K562 (cell line): Measurements from ENCODE around the gene AKAP13. TPM values are rescaled to one million over a fixed set of nuclear protein-coding genes. Genes with fewer than 3 reads are reported as not detected.

Source experiments
- ATAC-seq: fragments of 200-7000 bp; cut with Tn5 transposase; 3 replicates; pipeline ENCODE4 v1.9.1; 2020; ENCODE audit warnings: moderate library complexity
- BruUV-seq: library from RNA; stranded (reverse); fragments of 400-500 nt; replicated peaks from 2 replicates; lab custom pipeline; 2021; lab: Mats Ljungman, UMichigan
- CTCF ChIA-PET: fragments of 300-600 bp; formaldehyde crosslinking; extraction: SDS; loops from one replicate; lab custom pipeline; 2021; ENCODE audit warnings: low intra/inter-chr PET ratio; lab: Yijun Ruan, JAX
- POLR2A ChIA-PET: fragments of 300-600, 350-650 bp; sonication (Branson Sonifier 250); formaldehyde crosslinking; extraction: SDS; loops from one replicate; lab custom pipeline; 2021; ENCODE audit warnings: antibody characterized with exemption, inconsistent platforms; lab: Yijun Ruan, JAX
- DNase-seq, 4 experiments: peaks; one replicate each; pipeline versions ENCODE4 v3.0.0 to v3.0.0-alpha.2; 2011 to 2018; ENCODE audit warnings: low spot score in 3 of 4, mixed read lengths in 3 of 4; ENCODE audit errors: extremely low read depth in 1 of 4
- FAIRE-seq: peaks from 2 replicates; lab custom pipeline; 2011; peaks lifted over from hg19 to GRCh38; lab: Jason Lieb, UNC
- H2AFZ ChIP-seq: 2 replicates; pipeline ENCODE4 v1.6.0; 2011; ENCODE audit warnings: low read depth, low read length, control low read depth, inconsistent platforms
- H3K27ac ChIP-seq: fragments of 200-600 bp; 3 replicates; pipeline ENCODE4 v1.8.0; 2011; ENCODE audit warnings: low read depth, mild to moderate bottlenecking, control low read depth, inconsistent platforms, low read length, moderate library complexity, mixed read lengths; ENCODE audit errors: extremely low read depth
- H3K27me3 ChIP-seq, 2 experiments: fragments of 300-600 bp in 1 of 2; 2 replicates in 1 of 2; 3 replicates in 1 of 2; pipeline versions ENCODE4 v1.6.0 to v1.8.0; 2011; ENCODE audit warnings: inconsistent platforms in 2 of 2, low read length in 2 of 2, mild to moderate bottlenecking in 1 of 2, mixed read lengths in 1 of 2, moderate library complexity in 1 of 2; ENCODE audit not compliant: control insufficient read depth in 2 of 2, insufficient read depth in 2 of 2
- H3K36me3 ChIP-seq: fragments of 300-600 bp; 3 replicates; pipeline ENCODE4 v1.8.0; 2011; ENCODE audit warnings: mild to moderate bottlenecking, low read length, inconsistent platforms; ENCODE audit not compliant: control insufficient read depth, insufficient read depth
- H3K4me1 ChIP-seq, 2 experiments: fragments of 200-600 bp in 1 of 2; replicated peaks in 1 of 2; 2 replicates in 1 of 2; 3 replicates in 1 of 2; pipeline versions ENCODE4 v1.5.1 to v1.8.0; 2011; ENCODE audit warnings: inconsistent platforms in 2 of 2, low read length in 2 of 2, mild to moderate bottlenecking in 1 of 2, mixed read lengths in 1 of 2, moderate library complexity in 1 of 2; ENCODE audit not compliant: control insufficient read depth in 2 of 2, insufficient read depth in 2 of 2
- H3K4me2 ChIP-seq: 2 replicates; pipeline ENCODE4 v1.6.1; 2011; ENCODE audit warnings: low read length, control low read depth, inconsistent platforms, mixed read lengths; ENCODE audit not compliant: insufficient read depth
- H3K4me3 ChIP-seq: fragments of 200-600 bp; sonication (generic), shearing (Covaris generic); 2 replicates; pipeline ENCODE4 v1.5.1; 2016; ENCODE audit warnings: control low read depth, inconsistent platforms
- H3K79me2 ChIP-seq: fragments of 200-600 bp; 3 replicates; pipeline ENCODE4 v1.8.0; 2011; ENCODE audit warnings: low read length, inconsistent platforms; ENCODE audit not compliant: control insufficient read depth, insufficient read depth
- H3K9ac ChIP-seq, 2 experiments: 2 replicates each; pipeline versions ENCODE4 v1.6.0 to v1.6.1; 2011; ENCODE audit warnings: low read depth in 2 of 2, low read length in 2 of 2, control low read depth in 1 of 2, inconsistent platforms in 1 of 2, mild to moderate bottlenecking in 1 of 2, mixed read lengths in 1 of 2; ENCODE audit not compliant: insufficient read depth in 1 of 2
- H3K9me1 ChIP-seq: one replicate; pipeline ENCODE4 v1.6.0; 2011; ENCODE audit warnings: inconsistent platforms, mild to moderate bottlenecking, low read length, moderate library complexity; ENCODE audit not compliant: control insufficient read depth, insufficient read depth
- H3K9me3 ChIP-seq: replicated peaks from 2 replicates; pipeline ENCODE4 v1.5.1; 2011; ENCODE audit warnings: low read depth, low read length, inconsistent platforms; ENCODE audit not compliant: control insufficient read depth, insufficient read depth
- H4K20me1 ChIP-seq: replicated peaks from 2 replicates; pipeline ENCODE4 v1.6.1; 2011; ENCODE audit warnings: low read length, inconsistent platforms, mixed read lengths; ENCODE audit not compliant: control insufficient read depth, insufficient read depth
- ARID2 ChIP-seq: fragments of 450-650 bp; IDR thresholded peaks from 2 replicates; pipeline ENCODE4 v1.6.1; 2017; ENCODE audit warnings: antibody characterized with exemption, mild to moderate bottlenecking
- ASH1L ChIP-seq: fragments of 450-650 bp; IDR thresholded peaks from 2 replicates; pipeline ENCODE4 v1.6.1; 2018; ENCODE audit warnings: borderline replicate concordance, mild to moderate bottlenecking, low read depth; ENCODE audit not compliant: partially characterized antibody
- GATA2 ChIP-seq: sonication (generic); formaldehyde crosslinking; IDR thresholded peaks from 2 replicates; pipeline ENCODE4 v1.4.0; 2020; ENCODE audit warnings: mild to moderate bottlenecking, missing genetic modification reagents
- HSF4 ChIP-seq: fragments of 250-450 bp; sonication (Bioruptor Pico); IDR thresholded peaks from 2 replicates; pipeline ENCODE4 v2.1.2; 2022; ENCODE audit warnings: mild to moderate bottlenecking, moderate library complexity, borderline replicate concordance
- MED1 ChIP-seq: sonication (generic); formaldehyde crosslinking; IDR thresholded peaks from 2 replicates; pipeline ENCODE4 v1.8.1; 2023; ENCODE audit warnings: missing genetic modification reagents, borderline replicate concordance
- PRMT5 ChIP-seq: sonication (generic); formaldehyde crosslinking; IDR thresholded peaks from 2 replicates; pipeline ENCODE4 v1.5.0; 2020; ENCODE audit warnings: missing genetic modification reagents
- SMARCC2 ChIP-seq: fragments of 450-650 bp; IDR thresholded peaks from 2 replicates; pipeline ENCODE4 v1.6.1; 2017; ENCODE audit warnings: antibody characterized with exemption, moderate library complexity, mild to moderate bottlenecking, low read depth
- TCF15 ChIP-seq: fragments of 250-450 bp; sonication (Bioruptor Pico); IDR thresholded peaks from 2 replicates; pipeline ENCODE4 v1.8.0; 2022; ENCODE audit warnings: moderate library complexity, mild to moderate bottlenecking, inconsistent platforms
- ZBTB11 ChIP-seq, 3 experiments: fragments of 200-800 bp in 1 of 3; fragments of 250-450 bp in 1 of 3; fragments of 450-650 bp in 1 of 3; sonication (Bioruptor Pico) in 1 of 3; sonication (Bioruptor generic) in 1 of 3; formaldehyde crosslinking in 1 of 3; IDR thresholded peaks; 2 replicates each; pipeline versions ENCODE4 v1.6.1 to v1.8.0; 2016 to 2022; ENCODE audit warnings: mild to moderate bottlenecking in 2 of 3, missing genetic modification characterization in 2 of 3, missing compliant biosample characterization in 1 of 3, moderate library complexity in 1 of 3
- ZFP91 ChIP-seq: sonication (generic); formaldehyde crosslinking; IDR thresholded peaks from 2 replicates; pipeline ENCODE4 v1.8.0; 2022; ENCODE audit warnings: mild to moderate bottlenecking, missing genetic modification reagents
- ZNF143 ChIP-seq: sonication (generic); formaldehyde crosslinking; IDR thresholded peaks from 2 replicates; pipeline ENCODE4 v1.9.0; 2022; ENCODE audit warnings: mild to moderate bottlenecking, missing genetic modification reagents
- ZNF277 ChIP-seq: fragments of 250-450 bp; sonication (Bioruptor Pico); IDR thresholded peaks from 2 replicates; pipeline ENCODE4 v1.8.0; 2022; ENCODE audit warnings: inconsistent platforms, mild to moderate bottlenecking, moderate library complexity, borderline replicate concordance
- ZNF589 ChIP-seq: fragments of 200-800 bp; sonication (Bioruptor generic); IDR thresholded peaks from 2 replicates; pipeline ENCODE4 v1.6.1; 2016; ENCODE audit warnings: low read depth, missing genetic modification characterization, missing compliant biosample characterization
- ZNF696 ChIP-seq: fragments of 250-450 bp; sonication (Bioruptor Pico); conservative IDR thresholded peaks from 2 replicates; pipeline ENCODE4 v1.4.0; 2020; ENCODE audit warnings: mild to moderate bottlenecking, moderate library complexity
- WGBS: fragments of 100-300 bp; shearing (Covaris generic); methylation state at CpG from one replicate; pipeline ENCODE4 v1.1.6; 2016; ENCODE audit warnings: low coverage, mixed read lengths; ENCODE audit not compliant: insufficient coverage; ENCODE audit errors: missing lambda C conversion rate; 5-methylcytosine and 5-hydroxymethylcytosine counted together
- in situ Hi-C: fragments of 300-500 bp; cut with MboI; formaldehyde crosslinking; loops from 4 replicates; pipeline ENCODE4 v1.15.0; 2018; ENCODE audit warnings: inconsistent platforms, mixed read lengths
- intact Hi-C: fragments of 100-400 bp; cut with micrococcal nuclease; formaldehyde crosslinking; loops from 2 replicates; pipeline ENCODE4 v1.14.2; 2022
- polyA plus RNA-seq, 8 experiments: library from polyadenylated mRNA; depleted of rRNA in 4 of 8; stranded (reverse) in 5 of 8; unstranded in 3 of 8; fragments of >200 nt; fragmentation: Nextera tagmentation in 2 of 8; fragmentation: Illumina TruSeq in 1 of 8; extraction: Ambion mirVana in 2 of 8; extraction: Trizol in 1 of 8; gene quantifications; 2 replicates each; pipeline versions ENCODE4 v1.2.1 to v1.2.3, GENCODE V29; 2011 to 2014; ENCODE audit warnings: inconsistent platforms in 1 of 8, missing spikeins in 1 of 8
- total RNA-seq, 7 experiments: library from RNA; depleted of rRNA in 6 of 7; stranded (reverse); fragments of >200 nt in 6 of 7; fragmentation: Illumina TruSeq in 2 of 7; extraction: Trizol in 2 of 7; gene quantifications; 2 replicates each; pipeline versions ENCODE4 v1.2.1 to v1.2.3, GENCODE V29; 2011 to 2021; ENCODE audit warnings: low replicate concordance in 1 of 7

AKAP13 gene
- total and polyA plus RNA-seq, 9 of the 15 experiments (the other 6 are each of a cell fraction or from before 2014, with no cell fraction given), result 0.03 to 1.7 (median 0.42) TPM

GRCh38 chr15:85691350-85692240, 311.2 kb downstream of the AKAP13 start:
- ATAC-seq (no peak), DNase-seq (no peak), FAIRE-seq (no peak)
- BruUV-seq, result no TSS peak
- Histone ChIP-seq H3K27ac (no peak overlapping the region), H3K9me1 (no peaks in the 10 kb centered on the region), H3K36me3 (no peaks in the 10 kb centered on the region), H3K4me2 (no peak overlapping the region), H2AFZ (no peak overlapping the region), H3K4me3 (no peak overlapping the region), H3K9ac (no peak overlapping the region), H4K20me1 (no peaks in the 10 kb centered on the region), H3K4me1 (no peaks in the 10 kb centered on the region), H3K27me3 (no peaks in the 10 kb centered on the region; a peak in 1 of 5 replicates), H3K79me2 (no peaks in the 10 kb centered on the region), H3K9me3 (no peaks in the 10 kb centered on the region)
- 0% methylated on average over 6 of the region's 6 CpGs for WGBS
- ChIA-PET CTCF (no interaction called here), POLR2A (interaction anchor here (1.1 kb wide), 1 partner anchor 17 kb away, joined by 3 read pairs; no protein-coding TSS in a partner anchor)
- in situ Hi-C loops, result no loop called here
- intact Hi-C loops, result no loop called here
- TF ChIP-seq ASH1L (no peak), SMARCC2 (no peak), HSF4 (CRISPR knock-in tag) (no peak), ARID2 (no peak), PRMT5 (CRISPR knock-in tag) (no peak), ZNF143 (CRISPR knock-in tag) (no peak), TCF15 (CRISPR knock-in tag) (no peak), MED1 (CRISPR knock-in tag) (no peak), GATA2 (CRISPR knock-in tag) (no peak), ZBTB11 (CRISPR knock-in tag; IDR thresholded peaks at IDR 0.05) (no peak), ZNF277 (CRISPR knock-in tag) (no peak), ZFP91 (CRISPR knock-in tag) (no peak), ZNF696 (no peak), ZNF589 (no peak)
